Measurements from ENCODE around the gene PISD. TPM values are rescaled to one million over a fixed set of nuclear protein-coding genes. Genes with fewer than 3 reads are reported as not detected.

Gene PISD
- total and polyA plus RNA-seq, 2 of the 8 experiments (the other 6 are each of a cell fraction or from before 2014, with no cell fraction given), result 47.8 to 48.2 TPM

DNA sequence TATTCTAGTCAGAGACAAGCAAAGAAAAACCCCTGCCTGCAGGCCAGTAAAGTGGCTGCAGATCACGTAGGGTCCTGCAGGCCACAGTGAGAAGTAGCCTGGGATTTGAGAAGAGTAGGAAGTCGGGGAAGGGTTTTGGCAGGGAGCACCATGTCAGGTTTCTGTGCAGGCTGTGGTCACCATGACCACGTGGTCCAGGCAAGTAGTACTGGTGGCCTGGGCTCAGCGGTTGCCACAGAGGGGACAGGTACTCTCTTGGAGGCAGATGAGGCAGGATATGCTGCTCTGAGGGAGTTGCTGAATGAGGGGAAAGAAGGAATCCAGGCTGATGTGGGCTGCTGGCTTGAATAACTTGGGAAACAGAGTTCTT lies 46.5 kb downstream of the PISD start (continued):
- no peak for TF ChIP-seq CTBP2 (IDR thresholded peaks at IDR 0.05; ENCODE audit: borderline replicate concordance, insufficient read depth, insufficient read length, low read length)
- TF ChIP-seq EGR1 (IDR thresholded peaks at IDR 0.05; ENCODE audit: borderline replicate concordance, low read depth, low read length), result no peak
- no peak for TF ChIP-seq RBBP5 (IDR thresholded peaks at IDR 0.05; ENCODE audit: borderline replicate concordance, low read depth, low read length)

Data from H1 (cell line).